Liver (tissue), 9 donors: ENCODE results near the gene MOSPD3. TPM values are rescaled to one million over a fixed set of nuclear protein-coding genes. Genes with fewer than 3 reads are reported as not detected.

Source experiments
- DNase-seq: peaks from one replicate; pipeline ENCODE4 v3.0.0-alpha.2; 2017; ENCODE audit warnings: low spot score
- H3K27ac ChIP-seq, 2 donors: one replicate each; pipeline ENCODE4 v1.7.0; 2013; ENCODE audit warnings: inconsistent platforms in 2 of 2, low read length in 2 of 2, control low read depth in 1 of 2, low read depth in 1 of 2, mild to moderate bottlenecking in 1 of 2
- H3K27me3 ChIP-seq, 4 donors: one replicate each; pipeline versions ENCODE4 v1.6.1 to v1.7.0; 2013; ENCODE audit warnings: low read length in 3 of 4, inconsistent platforms in 1 of 4, mild to moderate bottlenecking in 1 of 4, moderate library complexity in 1 of 4; ENCODE audit not compliant: control insufficient read depth in 4 of 4, insufficient read depth in 4 of 4
- H3K36me3 ChIP-seq, 4 donors: one replicate each; pipeline versions ENCODE4 v1.6.1 to v1.7.0; 2013; ENCODE audit warnings: low read length in 3 of 4, mild to moderate bottlenecking in 3 of 4, low read depth in 1 of 4, moderate library complexity in 1 of 4; ENCODE audit not compliant: control insufficient read depth in 4 of 4, insufficient read depth in 3 of 4
- H3K4me1 ChIP-seq, 4 donors: one replicate each; pipeline versions ENCODE4 v1.6.1 to v1.7.0; 2013; ENCODE audit warnings: low read length in 3 of 4, mild to moderate bottlenecking in 3 of 4, moderate library complexity in 1 of 4; ENCODE audit not compliant: control insufficient read depth in 4 of 4, insufficient read depth in 4 of 4
- H3K4me3 ChIP-seq, 3 donors: one replicate each; pipeline versions ENCODE4 v1.6.1 to v1.7.0; 2013; ENCODE audit warnings: low read length in 3 of 3, control low read depth in 1 of 3, low read depth in 1 of 3, mild to moderate bottlenecking in 1 of 3
- H3K9ac ChIP-seq, 2 donors: one replicate each; pipeline ENCODE4 v1.7.0; 2013; ENCODE audit warnings: low read length in 2 of 2, mild to moderate bottlenecking in 2 of 2, moderate library complexity in 2 of 2, control low read depth in 1 of 2, low read depth in 1 of 2
- H3K9me3 ChIP-seq, 4 donors: one replicate each; pipeline versions ENCODE4 v1.6.1 to v1.7.0; 2013; ENCODE audit warnings: low read length in 3 of 4; ENCODE audit not compliant: control insufficient read depth in 4 of 4
- CTCF ChIP-seq: fragments of 150-350 bp; IDR thresholded peaks from 2 replicates; pipeline ENCODE4 v1.5.1; 2017; ENCODE audit warnings: improper control_type of control experiment, low read depth, low read length; ENCODE audit not compliant: missing input control
- EGR1 ChIP-seq, 2 donors: IDR thresholded peaks; 2 replicates each; pipeline ENCODE4 v1.6.1; 2016 to 2018; ENCODE audit warnings: antibody characterized with exemption in 2 of 2, low read depth in 2 of 2
- FOXA1 ChIP-seq: IDR thresholded peaks from 2 replicates; pipeline ENCODE4 v1.6.1; 2016; ENCODE audit warnings: antibody characterized with exemption
- FOXA2 ChIP-seq: IDR thresholded peaks from 2 replicates; pipeline ENCODE4 v1.6.1; 2016; ENCODE audit warnings: antibody characterized with exemption
- GABPA ChIP-seq, 2 donors: IDR thresholded peaks in 1 of 2; conservative IDR thresholded peaks in 1 of 2; 2 replicates each; pipeline ENCODE4 v1.6.1; 2016; ENCODE audit warnings: antibody characterized with exemption in 2 of 2, mild to moderate bottlenecking in 1 of 2, moderate library complexity in 1 of 2
- HNF4A ChIP-seq, 2 donors: conservative IDR thresholded peaks; 2 replicates each; pipeline ENCODE4 v1.6.1; 2016; ENCODE audit warnings: antibody characterized with exemption in 2 of 2, mild to moderate bottlenecking in 2 of 2
- HNF4G ChIP-seq: IDR thresholded peaks from 2 replicates; pipeline ENCODE4 v1.6.1; 2016; ENCODE audit warnings: antibody characterized with exemption
- JUND ChIP-seq, 2 donors: IDR thresholded peaks; 2 replicates each; pipeline ENCODE4 v1.6.1; 2016; ENCODE audit warnings: antibody characterized with exemption in 2 of 2
- MAX ChIP-seq: IDR thresholded peaks from 2 replicates; pipeline ENCODE4 v1.6.1; 2016; ENCODE audit warnings: antibody characterized with exemption
- NR2F2 ChIP-seq: IDR thresholded peaks from 2 replicates; pipeline ENCODE4 v1.6.1; 2016; ENCODE audit warnings: antibody characterized with exemption
- RAD21 ChIP-seq, 2 donors: IDR thresholded peaks; 2 replicates each; pipeline ENCODE4 v1.6.1; 2016; ENCODE audit warnings: antibody characterized with exemption in 2 of 2, mild to moderate bottlenecking in 2 of 2
- REST ChIP-seq: IDR thresholded peaks from 2 replicates; pipeline ENCODE4 v1.6.1; 2016; ENCODE audit warnings: antibody characterized with exemption, mild to moderate bottlenecking
- RXRA ChIP-seq, 2 donors: IDR thresholded peaks; 2 replicates each; pipeline ENCODE4 v1.6.1; 2017 to 2018; ENCODE audit warnings: antibody characterized with exemption in 2 of 2, mild to moderate bottlenecking in 1 of 2
- SP1 ChIP-seq: IDR thresholded peaks from 2 replicates; pipeline ENCODE4 v1.6.1; 2018; ENCODE audit warnings: antibody characterized with exemption, mild to moderate bottlenecking
- TAF1 ChIP-seq: conservative IDR thresholded peaks from 2 replicates; pipeline ENCODE4 v1.6.1; 2016; ENCODE audit warnings: antibody characterized with exemption, mild to moderate bottlenecking
- YY1 ChIP-seq: IDR thresholded peaks from 2 replicates; pipeline ENCODE4 v1.6.1; 2016; ENCODE audit warnings: antibody characterized with exemption, mild to moderate bottlenecking
- ZBTB33 ChIP-seq: IDR thresholded peaks from 2 replicates; pipeline ENCODE4 v1.6.1; 2016; ENCODE audit warnings: antibody characterized with exemption
- WGBS: extraction: QIAGEN DNeasy Blood & Tissue Kit; methylation state at CpG from one replicate; pipeline ENCODE4 v1.1.7; 2013; 5-methylcytosine and 5-hydroxymethylcytosine counted together
- polyA plus RNA-seq, 2 donors: library from polyadenylated mRNA; stranded (reverse) in 1 of 2; unstranded in 1 of 2; fragments of 200-250 nt in 1 of 2; fragments of >200 nt in 1 of 2; fragmentation: Nextera tagmentation in 1 of 2; extraction: Ambion mirVana in 1 of 2; gene quantifications; one replicate each; pipeline versions ENCODE4 v1.2.1 to v1.2.3, GENCODE V29; 2013 to 2015
- total RNA-seq, 2 donors: library from RNA; depleted of rRNA; stranded (reverse); fragments of >200 nt; gene quantifications; one replicate each; pipeline ENCODE4 v1.2.3, GENCODE V29; 2014
- TF ChIP-seq, protein P1 (sequence below): IDR thresholded peaks from 2 replicates; pipeline ENCODE4 v1.6.1; 2016; ENCODE audit warnings: antibody characterized with exemption
- donor health status: healthy.
- donor health status: healthy.
- donor health status: healthy.
- donor health status: healthy.
- donor health status: healthy.

Gene MOSPD3
- total and polyA plus RNA-seq, 4 donors, result 3.5 to 15.7 (median 8.6) TPM

- Histone ChIP-seq H3K27me3 (no peaks in the 10 kb centered on the region), H3K9me3 (no peaks in the 10 kb centered on the region), H3K9ac (peak overlapping the region in 1 of 2 donors; percentile 18), H3K36me3 (peaks cover 0 to 22% (median 13%) of the 10 kb centered on the region in 4 donors), H3K4me1 (peaks cover 36 to 97% (median 79%) of the 10 kb centered on the region in 4 donors), H3K4me3 (no peak overlapping the region), H3K27ac (peak overlapping the region; percentile 84 to 90)
- no peak for TF ChIP-seq JUND (IDR thresholded peaks at IDR 0.05)
- peak; percentile 49 for TF ChIP-seq MAX
- TF ChIP-seq FOXA2, result peak; percentile 60
- TF ChIP-seq REST, result peak; percentile 67
- no peak for TF ChIP-seq EGR1 (IDR thresholded peaks at IDR 0.05; ENCODE audit: low read depth in 2 of 2)
- TF ChIP-seq NR2F2, result no peak
- no peak for TF ChIP-seq CTCF
- TF ChIP-seq SP1, result peak; percentile 42
- TF ChIP-seq HNF4G, result no peak
- TF ChIP-seq YY1, result peak; percentile 79
- peak; percentile 43 for TF ChIP-seq FOXA1
- no peak for TF ChIP-seq RAD21 (IDR thresholded peaks at IDR 0.05)
- no peak for TF ChIP-seq GABPA (IDR thresholded peaks at IDR 0.05 in 1 of 2, conservative IDR thresholded peaks at IDR 0.05 in 1 of 2)
- TF ChIP-seq ZBTB33, result no peak
- TF ChIP-seq RXRA (IDR thresholded peaks at IDR 0.05), result peak; percentile 51 to 64
- peak; percentile 49 to 59 for TF ChIP-seq HNF4A (conservative IDR thresholded peaks at IDR 0.05)
- no peak for TF ChIP-seq TAF1
- TF ChIP-seq, protein P1, sequence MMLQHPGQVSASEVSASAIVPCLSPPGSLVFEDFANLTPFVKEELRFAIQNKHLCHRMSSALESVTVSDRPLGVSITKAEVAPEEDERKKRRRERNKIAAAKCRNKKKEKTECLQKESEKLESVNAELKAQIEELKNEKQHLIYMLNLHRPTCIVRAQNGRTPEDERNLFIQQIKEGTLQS, result no peak
- 44% methylated on average over 6 of the region's 6 CpGs for WGBS
- DNase-seq, result no peak
These were observed 46.3 kb upstream of the MOSPD3 start for GRCh38 chr7:100566018-100566531.
